GM12878 (cell line): ENCODE measurements around the gene PNPO. TPM values are rescaled to one million over a fixed set of nuclear protein-coding genes. Genes with fewer than 3 reads are reported as not detected.
A peak's percentile ranks its signal among the peaks of the same experiment; 100 is the strongest.

Source experiments
- ATAC-seq: fragments of 200-7000 bp; cut with Tn5 transposase; 3 replicates; pipeline ENCODE4 v1.9.1; 2020; ENCODE audit warnings: mild to moderate bottlenecking, moderate library complexity
- BruUV-seq: library from RNA; stranded (reverse); fragments of 400-500 nt; replicated peaks from 2 replicates; lab custom pipeline; 2021; lab: Mats Ljungman, UMichigan
- CTCF ChIA-PET: fragments of 300-600 bp; sonication (Branson Sonifier 250); formaldehyde crosslinking; extraction: SDS; loops from one replicate; lab custom pipeline; 2021; ENCODE audit warnings: inconsistent platforms; lab: Yijun Ruan, JAX
- POLR2A ChIA-PET: fragments of 350-600 bp; formaldehyde crosslinking; extraction: SDS; loops from one replicate; lab custom pipeline; 2021; ENCODE audit warnings: inconsistent platforms; lab: Charles Lee
- RAD21 ChIA-PET: fragments of 300-600 bp; sonication (Branson Sonifier 250); formaldehyde crosslinking; loops from one replicate; lab custom pipeline; 2023; ENCODE audit warnings: antibody characterized with exemption; ENCODE audit not compliant: unreplicated experiment; lab: Charles Lee
- SMC1A ChIA-PET: fragments of 300-600 bp; sonication (Branson Sonifier 250); formaldehyde crosslinking; loops from one replicate; lab custom pipeline; 2023; ENCODE audit not compliant: unreplicated experiment, uncharacterized antibody; lab: Charles Lee
- DNase-seq: peaks from one replicate; pipeline ENCODE4 v3.0.0-alpha.2; 2011; ENCODE audit warnings: low read depth, low spot score
- FAIRE-seq: peaks from 3 replicates; lab custom pipeline; 2011; peaks lifted over from hg19 to GRCh38; lab: Jason Lieb, UNC
- H2AFZ ChIP-seq: 2 replicates; pipeline ENCODE4 v1.6.0; 2011; ENCODE audit warnings: low read depth, low read length, control low read depth; ENCODE audit not compliant: control insufficient read depth
- H3K27ac ChIP-seq: 2 replicates; pipeline ENCODE4 v1.5.1; 2011; ENCODE audit warnings: control low read depth; ENCODE audit not compliant: control insufficient read depth, insufficient read depth
- H3K27me3 ChIP-seq, 2 experiments: replicated peaks in 1 of 2; 2 replicates each; pipeline versions ENCODE4 v1.6.0 to v1.6.1; 2011; ENCODE audit warnings: low read length in 1 of 2; ENCODE audit not compliant: control insufficient read depth in 2 of 2, insufficient read depth in 2 of 2
- H3K36me3 ChIP-seq, 2 experiments: 2 replicates each; pipeline ENCODE4 v1.5.1; 2011; ENCODE audit warnings: low read length in 1 of 2; ENCODE audit not compliant: control insufficient read depth in 2 of 2, insufficient read depth in 2 of 2
- H3K4me1 ChIP-seq: 2 replicates; pipeline ENCODE4 v1.6.1; 2011; ENCODE audit warnings: mild to moderate bottlenecking, low read length, moderate library complexity, mixed read lengths; ENCODE audit not compliant: control insufficient read depth, insufficient read depth
- H3K4me2 ChIP-seq: 2 replicates; pipeline ENCODE4 v1.6.0; 2011; ENCODE audit warnings: control low read depth; ENCODE audit not compliant: control insufficient read depth, insufficient read depth
- H3K4me3 ChIP-seq: fragments of 200-600 bp; sonication (generic); 2 replicates; pipeline ENCODE4 v1.5.1; 2016
- H3K79me2 ChIP-seq: 2 replicates; pipeline ENCODE4 v1.6.0; 2011; ENCODE audit warnings: low read length; ENCODE audit not compliant: control insufficient read depth, insufficient read depth
- H3K9ac ChIP-seq: 2 replicates; pipeline ENCODE4 v1.8.0; 2011; ENCODE audit warnings: low read length, control low read depth, mixed read lengths; ENCODE audit not compliant: control insufficient read depth, insufficient read depth
- H3K9me3 ChIP-seq: replicated peaks from 3 replicates; pipeline ENCODE4 v1.5.1; 2011; ENCODE audit warnings: mild to moderate bottlenecking, low read length; ENCODE audit not compliant: control insufficient read depth, insufficient read depth
- H4K20me1 ChIP-seq: 2 replicates; pipeline ENCODE4 v1.6.0; 2011; ENCODE audit not compliant: control insufficient read depth, insufficient read depth
- ATF7 ChIP-seq: fragments of 450-650 bp; IDR thresholded peaks from 2 replicates; pipeline ENCODE4 v1.6.1; 2016; ENCODE audit warnings: low read depth, mild to moderate bottlenecking
- MTA3 ChIP-seq: IDR thresholded peaks from 2 replicates; pipeline ENCODE4 v1.6.1; 2012; ENCODE audit warnings: low read length, inconsistent platforms, borderline replicate concordance
- MYC ChIP-seq: IDR thresholded peaks from 2 replicates; pipeline ENCODE4 v1.6.1; 2011; ENCODE audit warnings: mild to moderate bottlenecking, low read length, moderate library complexity, inconsistent platforms; ENCODE audit not compliant: insufficient read depth, insufficient replicate concordance, insufficient read length, severe bottlenecking
- POLR2AphosphoS2 ChIP-seq: IDR thresholded peaks from 2 replicates; pipeline ENCODE4 v1.6.1; 2011; ENCODE audit warnings: low read depth, mild to moderate bottlenecking, low read length, improper control_type of control experiment, moderate library complexity
- RB1 ChIP-seq: fragments of 450-650 bp; formaldehyde crosslinking; IDR thresholded peaks from 2 replicates; pipeline ENCODE4 v1.6.1; 2017; ENCODE audit warnings: mild to moderate bottlenecking, borderline replicate concordance
- SRF ChIP-seq, 2 experiments: IDR thresholded peaks; 2 replicates each; pipeline ENCODE4 v1.6.1; 2011; ENCODE audit warnings: low read depth in 2 of 2, low read length in 2 of 2, mild to moderate bottlenecking in 1 of 2, moderate library complexity in 1 of 2
- ZZZ3 ChIP-seq: IDR thresholded peaks from 2 replicates; pipeline ENCODE4 v1.6.1; 2011; ENCODE audit warnings: low read depth; ENCODE audit not compliant: control insufficient read depth, insufficient read length
- WGBS: methylation state at CpG from one replicate; pipeline ENCODE4 v1.1.6; 2016; ENCODE audit warnings: low lambda C conversion rate; ENCODE audit not compliant: insufficient replicate concordance, insufficient coverage; ENCODE audit errors: missing lambda C conversion rate; 5-methylcytosine and 5-hydroxymethylcytosine counted together
- in situ Hi-C: fragments of 300-500 bp; cut with MboI; formaldehyde crosslinking; loops from 9 replicates; pipeline ENCODE4 v1.14.3; 2018; ENCODE audit warnings: mixed read lengths
- intact Hi-C: fragments of 100-400 bp; cut with micrococcal nuclease; formaldehyde crosslinking; loops from one replicate; pipeline ENCODE4 v1.14.2; 2022; ENCODE audit not compliant: unreplicated experiment
- polyA plus RNA-seq, 11 experiments: library from polyadenylated mRNA; depleted of rRNA in 4 of 11; unstranded in 6 of 11; stranded (reverse) in 5 of 11; fragments of >200 nt; fragmentation: Nextera tagmentation in 4 of 11; fragmentation: Illumina TruSeq in 1 of 11; extraction: Ambion mirVana in 4 of 11; extraction: Trizol in 1 of 11; gene quantifications; 1 replicate in 1 of 11; 2 replicates in 10 of 11; pipeline versions ENCODE4 v1.2.1 to v1.2.3, GENCODE V29; 2011 to 2016; ENCODE audit warnings: inconsistent platforms in 2 of 11, missing spikeins in 2 of 11, low read depth in 1 of 11
- total RNA-seq, 4 experiments: library from RNA; depleted of rRNA in 3 of 4; stranded (reverse); fragments of >200 nt in 3 of 4; fragmentation: Illumina TruSeq in 1 of 4; extraction: Trizol in 1 of 4; gene quantifications; 2 replicates each; pipeline versions ENCODE4 v1.2.1 to v1.2.3, GENCODE V29; 2013 to 2021
- TF ChIP-seq, protein P1 (sequence below): fragments of 450-650 bp; IDR thresholded peaks from 2 replicates; pipeline ENCODE4 v1.6.1; 2017; ENCODE audit warnings: mild to moderate bottlenecking, low read depth, inconsistent platforms; ENCODE audit not compliant: poor library complexity, severe bottlenecking
- TF ChIP-seq, protein P2 (sequence below): fragments of 450-650 bp; formaldehyde crosslinking; IDR thresholded peaks from 2 replicates; pipeline ENCODE4 v1.5.0; 2022; ENCODE audit warnings: mild to moderate bottlenecking, missing genetic modification characterization
- TF ChIP-seq, protein P3 (sequence below): fragments of 450-650 bp; formaldehyde crosslinking; IDR thresholded peaks from 2 replicates; pipeline ENCODE4 v1.4.0; 2022; ENCODE audit warnings: mild to moderate bottlenecking, moderate library complexity

Gene PNPO
- total and polyA plus RNA-seq, 10 of the 15 experiments (the other 5 are each of a cell fraction or from before 2014, with no cell fraction given): 13.9 to 52.6 (median 37.3) TPM

DNA sequence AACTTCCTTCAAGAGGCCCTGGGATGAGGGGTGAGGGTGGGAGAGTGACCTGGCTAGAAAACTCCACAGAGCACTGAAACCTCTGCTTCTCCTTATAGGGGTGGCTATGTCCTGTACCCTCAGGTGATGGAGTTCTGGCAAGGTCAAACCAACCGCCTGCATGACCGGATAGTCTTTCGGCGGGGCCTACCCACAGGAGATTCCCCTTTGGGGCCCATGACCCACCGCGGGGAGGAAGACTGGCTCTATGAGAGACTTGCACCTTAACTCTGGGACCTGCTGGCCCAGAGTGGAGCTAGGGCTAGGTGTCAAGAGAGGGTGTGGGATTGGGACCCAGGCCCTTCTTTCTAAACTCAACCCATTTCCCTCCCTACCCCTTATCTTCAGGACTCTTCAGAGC is 5.1 kb downstream of the PNPO start:
- peaks cover 3 to 8% of the 10 kb centered on the region in 2 experiments for H3K36me3 ChIP-seq
- no TSS peak for BruUV-seq
- H4K20me1 ChIP-seq: no peaks in the 10 kb centered on the region
- peaks cover 20% of the 10 kb centered on the region for H3K79me2 ChIP-seq
- H3K9ac ChIP-seq: no peak overlapping the region
- ATAC-seq: no peak
- intact Hi-C loops: no loop called here
- SMC1A ChIA-PET: interaction anchor here (0.7 to 8.1 kb wide), 11 partner anchors 9 to 103 kb away, joined by 3 to 158 read pairs (median 6); partner anchors contain the start of genes CDK5RAP3, SCRN2 and SP2
- FAIRE-seq: no peak
- in situ Hi-C loops: no loop called here
- CTCF ChIA-PET: interaction anchor here (0.7 to 18.1 kb wide), 26 partner anchors 9 to 254 kb away, joined by 3 to 463 read pairs (median 6); partner anchors contain the start of genes CDK5RAP3, NFE2L1, PRR15L and SCRN2
- H3K4me3 ChIP-seq: no peak overlapping the region
- 82% methylated on average over 6 of the region's 6 CpGs for WGBS
- POLR2A ChIA-PET: interaction anchor here (1.2 to 2.7 kb wide), 5 partner anchors 11 to 69 kb away, joined by 4 to 23 read pairs (median 9); partner anchors contain the start of genes CDK5RAP3 and SP2
- no peaks in the 10 kb centered on the region for H3K9me3 ChIP-seq
- peaks cover 44% of the 10 kb centered on the region for H3K4me1 ChIP-seq
- H3K27me3 ChIP-seq: no peaks in the 10 kb centered on the region
- H3K27ac ChIP-seq: peak overlapping the region; percentile 15; the same call in 1 of the 2 replicates
- TF ChIP-seq, protein P1, sequence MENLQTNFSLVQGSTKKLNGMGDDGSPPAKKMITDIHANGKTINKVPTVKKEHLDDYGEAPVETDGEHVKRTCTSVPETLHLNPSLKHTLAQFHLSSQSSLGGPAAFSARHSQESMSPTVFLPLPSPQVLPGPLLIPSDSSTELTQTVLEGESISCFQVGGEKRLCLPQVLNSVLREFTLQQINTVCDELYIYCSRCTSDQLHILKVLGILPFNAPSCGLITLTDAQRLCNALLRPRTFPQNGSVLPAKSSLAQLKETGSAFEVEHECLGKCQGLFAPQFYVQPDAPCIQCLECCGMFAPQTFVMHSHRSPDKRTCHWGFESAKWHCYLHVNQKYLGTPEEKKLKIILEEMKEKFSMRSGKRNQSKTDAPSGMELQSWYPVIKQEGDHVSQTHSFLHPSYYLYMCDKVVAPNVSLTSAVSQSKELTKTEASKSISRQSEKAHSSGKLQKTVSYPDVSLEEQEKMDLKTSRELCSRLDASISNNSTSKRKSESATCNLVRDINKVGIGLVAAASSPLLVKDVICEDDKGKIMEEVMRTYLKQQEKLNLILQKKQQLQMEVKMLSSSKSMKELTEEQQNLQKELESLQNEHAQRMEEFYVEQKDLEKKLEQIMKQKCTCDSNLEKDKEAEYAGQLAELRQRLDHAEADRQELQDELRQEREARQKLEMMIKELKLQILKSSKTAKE: no peak
- TF ChIP-seq ZZZ3 (no peak), MYC (no peak), MTA3 (no peak), RB1 (no peak), POLR2AphosphoS2 (no peak), ATF7 (no peak), SRF (IDR thresholded peaks at IDR 0.05; ENCODE audit: low read depth in 2 of 2, low read length in 2 of 2) (no peak)
- TF ChIP-seq, protein P2, sequence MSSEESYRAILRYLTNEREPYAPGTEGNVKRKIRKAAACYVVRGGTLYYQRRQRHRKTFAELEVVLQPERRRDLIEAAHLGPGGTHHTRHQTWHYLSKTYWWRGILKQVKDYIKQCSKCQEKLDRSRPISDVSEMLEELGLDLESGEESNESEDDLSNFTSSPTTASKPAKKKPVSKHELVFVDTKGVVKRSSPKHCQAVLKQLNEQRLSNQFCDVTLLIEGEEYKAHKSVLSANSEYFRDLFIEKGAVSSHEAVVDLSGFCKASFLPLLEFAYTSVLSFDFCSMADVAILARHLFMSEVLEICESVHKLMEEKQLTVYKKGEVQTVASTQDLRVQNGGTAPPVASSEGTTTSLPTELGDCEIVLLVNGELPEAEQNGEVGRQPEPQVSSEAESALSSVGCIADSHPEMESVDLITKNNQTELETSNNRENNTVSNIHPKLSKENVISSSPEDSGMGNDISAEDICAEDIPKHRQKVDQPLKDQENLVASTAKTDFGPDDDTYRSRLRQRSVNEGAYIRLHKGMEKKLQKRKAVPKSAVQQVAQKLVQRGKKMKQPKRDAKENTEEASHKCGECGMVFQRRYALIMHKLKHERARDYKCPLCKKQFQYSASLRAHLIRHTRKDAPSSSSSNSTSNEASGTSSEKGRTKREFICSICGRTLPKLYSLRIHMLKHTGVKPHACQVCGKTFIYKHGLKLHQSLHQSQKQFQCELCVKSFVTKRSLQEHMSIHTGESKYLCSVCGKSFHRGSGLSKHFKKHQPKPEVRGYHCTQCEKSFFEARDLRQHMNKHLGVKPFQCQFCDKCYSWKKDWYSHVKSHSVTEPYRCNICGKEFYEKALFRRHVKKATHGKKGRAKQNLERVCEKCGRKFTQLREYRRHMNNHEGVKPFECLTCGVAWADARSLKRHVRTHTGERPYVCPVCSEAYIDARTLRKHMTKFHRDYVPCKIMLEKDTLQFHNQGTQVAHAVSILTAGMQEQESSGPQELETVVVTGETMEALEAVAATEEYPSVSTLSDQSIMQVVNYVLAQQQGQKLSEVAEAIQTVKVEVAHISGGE (CRISPR knock-in tag): no peak
- TF ChIP-seq, protein P3, sequence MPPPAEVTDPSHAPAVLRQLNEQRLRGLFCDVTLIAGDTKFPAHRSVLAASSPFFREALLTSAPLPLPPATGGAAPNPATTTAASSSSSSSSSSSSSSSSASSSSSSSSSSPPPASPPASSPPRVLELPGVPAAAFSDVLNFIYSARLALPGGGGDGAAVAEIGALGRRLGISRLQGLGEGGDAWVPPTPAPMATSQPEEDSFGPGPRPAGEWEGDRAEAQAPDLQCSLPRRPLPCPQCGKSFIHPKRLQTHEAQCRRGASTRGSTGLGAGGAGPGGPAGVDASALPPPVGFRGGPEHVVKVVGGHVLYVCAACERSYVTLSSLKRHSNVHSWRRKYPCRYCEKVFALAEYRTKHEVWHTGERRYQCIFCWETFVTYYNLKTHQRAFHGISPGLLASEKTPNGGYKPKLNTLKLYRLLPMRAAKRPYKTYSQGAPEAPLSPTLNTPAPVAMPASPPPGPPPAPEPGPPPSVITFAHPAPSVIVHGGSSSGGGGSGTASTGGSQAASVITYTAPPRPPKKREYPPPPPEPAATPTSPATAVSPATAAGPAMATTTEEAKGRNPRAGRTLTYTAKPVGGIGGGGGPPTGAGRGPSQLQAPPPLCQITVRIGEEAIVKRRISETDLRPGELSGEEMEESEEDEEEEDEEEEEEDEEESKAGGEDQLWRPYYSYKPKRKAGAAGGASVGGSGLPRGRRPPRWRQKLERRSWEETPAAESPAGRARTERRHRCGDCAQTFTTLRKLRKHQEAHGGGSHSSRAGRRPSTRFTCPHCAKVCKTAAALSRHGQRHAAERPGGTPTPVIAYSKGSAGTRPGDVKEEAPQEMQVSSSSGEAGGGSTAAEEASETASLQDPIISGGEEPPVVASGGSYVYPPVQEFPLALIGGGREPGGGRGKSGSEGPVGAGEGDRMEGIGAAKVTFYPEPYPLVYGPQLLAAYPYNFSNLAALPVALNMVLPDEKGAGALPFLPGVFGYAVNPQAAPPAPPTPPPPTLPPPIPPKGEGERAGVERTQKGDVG: no peak
- TF ChIP-seq, all 136 proteins: peak for 0
- H2AFZ ChIP-seq: no peak overlapping the region
- no peak for DNase-seq
- RAD21 ChIA-PET: interaction anchor here (0.9 to 7.6 kb wide), 10 partner anchors 13 to 105 kb away, joined by 3 to 126 read pairs (median 4); partner anchors contain the start of genes CDK5RAP3, SCRN2 and SP2
- H3K4me2 ChIP-seq: no peak overlapping the region
